ENCODE measurements around the gene SLCO3A1.

SLCO3A1 gene

GRCh38 chr15:92100301-92100700, 246.8 kb downstream of the SLCO3A1 start:
- H3K4me2 ChIP-seq (ENCODE audit: low read depth, low read length, poor library complexity, severe bottlenecking) = peak overlapping the region; percentile 6
- no peaks in the 10 kb centered on the region for H3F3A ChIP-seq (ENCODE audit: low read depth)
- H3K9ac ChIP-seq (ENCODE audit: low read depth, low read length, poor library complexity, severe bottlenecking) = no peak overlapping the region
- no peaks in the 10 kb centered on the region for H3K9me3 ChIP-seq (ENCODE audit: insufficient read depth, low read depth, low read length)
- peaks cover 41% of the 10 kb centered on the region for H3K4me1 ChIP-seq (ENCODE audit: insufficient read depth, low read length, poor library complexity, severe bottlenecking)
- H3K9me2 ChIP-seq (replicated peaks; ENCODE audit: low read depth, low read length) = no peaks in the 10 kb centered on the region
- H3K79me2 ChIP-seq (ENCODE audit: insufficient read depth, low read length) = no peaks in the 10 kb centered on the region
- no peaks in the 10 kb centered on the region for H4K20me1 ChIP-seq (ENCODE audit: insufficient read depth, low read length, poor library complexity, severe bottlenecking)
- no peak overlapping the region for H2AFZ ChIP-seq (ENCODE audit: low read length)
- no peaks in the 10 kb centered on the region for H3K36me3 ChIP-seq (ENCODE audit: insufficient read depth, low read length)
- no peaks in the 10 kb centered on the region for H3K27me3 ChIP-seq (ENCODE audit: insufficient read depth, low read length, poor library complexity, severe bottlenecking)
- H3K4me3 ChIP-seq (ENCODE audit: low read length, poor library complexity, severe bottlenecking) = no peak overlapping the region
- TF ChIP-seq EZH2phosphoT487 (IDR thresholded peaks at IDR 0.05; ENCODE audit: borderline replicate concordance) (no peak), CTCF (conservative IDR thresholded peaks at IDR 0.05; ENCODE audit: low read length) (no peak)

GRCh38 chr15:92100751-92101150, 247.2 kb downstream of the SLCO3A1 start:
- H4K20me1 ChIP-seq (ENCODE audit: insufficient read depth, low read length, poor library complexity, severe bottlenecking) = no peaks in the 10 kb centered on the region
- TF ChIP-seq CTCF (conservative IDR thresholded peaks at IDR 0.05; ENCODE audit: low read length) = no peak
- TF ChIP-seq EZH2phosphoT487 (IDR thresholded peaks at IDR 0.05; ENCODE audit: borderline replicate concordance) = no peak

GRCh38 chr15:92101708-92102394, 248.3 kb downstream of the SLCO3A1 start:
- Histone ChIP-seq H3K79me2 (ENCODE audit: insufficient read depth, low read length) (no peaks in the 10 kb centered on the region), H2AFZ (ENCODE audit: low read length) (peak overlapping the region; percentile 24; the same call in 1 of the 2 replicates), H3K36me3 (ENCODE audit: insufficient read depth, low read length) (no peaks in the 10 kb centered on the region), H3K27me3 (ENCODE audit: insufficient read depth, low read length, poor library complexity, severe bottlenecking) (no peaks in the 10 kb centered on the region), H3K9me2 (replicated peaks; ENCODE audit: low read depth, low read length) (no peaks in the 10 kb centered on the region), H4K20me1 (ENCODE audit: insufficient read depth, low read length, poor library complexity, severe bottlenecking) (no peaks in the 10 kb centered on the region), H3K9me3 (ENCODE audit: insufficient read depth, low read depth, low read length) (no peaks in the 10 kb centered on the region), H3K4me2 (ENCODE audit: low read depth, low read length, poor library complexity, severe bottlenecking) (no peak overlapping the region), H3K4me1 (ENCODE audit: insufficient read depth, low read length, poor library complexity, severe bottlenecking) (peaks cover 27% of the 10 kb centered on the region), H3F3A (ENCODE audit: low read depth) (no peaks in the 10 kb centered on the region), H3K9ac (ENCODE audit: low read depth, low read length, poor library complexity, severe bottlenecking) (no peak overlapping the region), H3K4me3 (ENCODE audit: low read length, poor library complexity, severe bottlenecking) (no peak overlapping the region)
- TF ChIP-seq EZH2phosphoT487 (IDR thresholded peaks at IDR 0.05; ENCODE audit: borderline replicate concordance) = no peak
- no peak for TF ChIP-seq CTCF (conservative IDR thresholded peaks at IDR 0.05; ENCODE audit: low read length)

More at GRCh38 chr15:92100751-92101150, 247.2 kb downstream of the SLCO3A1 start:
- peak overlapping the region; percentile 6 for H3K4me2 ChIP-seq (ENCODE audit: low read depth, low read length, poor library complexity, severe bottlenecking)
- H3K36me3 ChIP-seq (ENCODE audit: insufficient read depth, low read length) = no peaks in the 10 kb centered on the region
- no peak overlapping the region for H3K9ac ChIP-seq (ENCODE audit: low read depth, low read length, poor library complexity, severe bottlenecking)
- no peaks in the 10 kb centered on the region for H3K9me3 ChIP-seq (ENCODE audit: insufficient read depth, low read depth, low read length)
- H3K27me3 ChIP-seq (ENCODE audit: insufficient read depth, low read length, poor library complexity, severe bottlenecking) = no peaks in the 10 kb centered on the region
- H3K9me2 ChIP-seq (replicated peaks; ENCODE audit: low read depth, low read length) = no peaks in the 10 kb centered on the region
- no peak overlapping the region for H3K4me3 ChIP-seq (ENCODE audit: low read length, poor library complexity, severe bottlenecking)
- H3F3A ChIP-seq (ENCODE audit: low read depth) = no peaks in the 10 kb centered on the region
- H3K79me2 ChIP-seq (ENCODE audit: insufficient read depth, low read length) = no peaks in the 10 kb centered on the region
- peaks cover 37% of the 10 kb centered on the region for H3K4me1 ChIP-seq (ENCODE audit: insufficient read depth, low read length, poor library complexity, severe bottlenecking)
- H2AFZ ChIP-seq (ENCODE audit: low read length) = no peak overlapping the region

Data from Loucy (cell line).